Lower leg skin (tissue), 4 donors: ENCODE results near the gene NISCH. TPM values are rescaled to one million over a fixed set of nuclear protein-coding genes. Genes with fewer than 3 reads are reported as not detected.

Experiments used
- DNase-seq, 2 donors: peaks; one replicate each; pipeline ENCODE4 v3.0.0-alpha.2; 2019; ENCODE audit warnings: low spot score in 2 of 2
- H3K4me3 ChIP-seq: fragments of 200-600 bp; sonication (generic); 2 replicates; pipeline ENCODE4 v1.5.1; 2017; ENCODE audit warnings: mild to moderate bottlenecking, low read depth; ENCODE audit not compliant: poor library complexity, severe bottlenecking
- CTCF ChIP-seq, 3 donors: fragments of 450-650 bp; IDR thresholded peaks; one replicate each; pipeline ENCODE4 v1.5.1; 2016; ENCODE audit warnings: antibody characterized with exemption in 3 of 3, mild to moderate bottlenecking in 3 of 3, moderate library complexity in 2 of 3
- POLR2A ChIP-seq, 2 donors: fragments of 450-650 bp; IDR thresholded peaks; one replicate each; pipeline ENCODE4 v1.6.1; 2016 to 2017; ENCODE audit warnings: antibody characterized with exemption in 2 of 2, mild to moderate bottlenecking in 1 of 2, moderate library complexity in 1 of 2
- WGBS, 2 donors: methylation state at CpG; one replicate each; pipeline ENCODE4 v1.1.5; 2018; 5-methylcytosine and 5-hydroxymethylcytosine counted together
- intact Hi-C: fragments of 100-400 bp; cut with DNase I; formaldehyde crosslinking; loops from one replicate; pipeline ENCODE4 v1.15.0; 2023; ENCODE audit warnings: low total_unique reads
- total RNA-seq, 4 donors: library from RNA; depleted of rRNA; stranded (reverse); fragments of >200 nt; gene quantifications; one replicate each; pipeline ENCODE4 v1.1.0, GENCODE V29; 2016

The NISCH gene
- total RNA-seq, 4 donors from 2014 or later, result 69.9 to 133 (median 85.9) TPM

- intact Hi-C loops, result no loop called here
- 88 to 89% methylated on average over 15 to 16 of the region's 16 CpGs for WGBS, 2 donors
- no peak for DNase-seq
- no peak overlapping the region for H3K4me3 ChIP-seq
- TF ChIP-seq POLR2A (IDR thresholded peaks at IDR 0.05), result no peak
- TF ChIP-seq CTCF (IDR thresholded peaks at IDR 0.05), result no peak
Observed at GRCh38 chr3:52477076-52477795, 21.8 kb downstream of the NISCH start.

GRCh38 chr3:52477796-52478095, 22.3 kb downstream of the NISCH start:
- no peak overlapping the region for H3K4me3 ChIP-seq
- no peak for TF ChIP-seq POLR2A (IDR thresholded peaks at IDR 0.05)
- TF ChIP-seq CTCF (IDR thresholded peaks at IDR 0.05), result no peak
- DNase-seq, result no peak
- intact Hi-C loops, result no loop called here
- 92 to 95% methylated on average over 6 of the region's 6 CpGs for WGBS, 2 donors

GRCh38 chr3:52479037-52479876, 23.9 kb downstream of the NISCH start:
- TF ChIP-seq CTCF (IDR thresholded peaks at IDR 0.05) (no peak), POLR2A (IDR thresholded peaks at IDR 0.05) (no peak)
- WGBS, 2 donors, result 91 to 92% methylated on average over 7 of the region's 7 CpGs
- intact Hi-C loops, result no loop called here
- DNase-seq, result no peak
- no peak overlapping the region for H3K4me3 ChIP-seq

- intact Hi-C loops, result no loop called here
- DNase-seq, result no peak
- 81% methylated on average over 14 to 16 of the region's 16 CpGs for WGBS, 2 donors
- H3K4me3 ChIP-seq, result no peak overlapping the region
- no peak for TF ChIP-seq CTCF (IDR thresholded peaks at IDR 0.05)
- no peak for TF ChIP-seq POLR2A (IDR thresholded peaks at IDR 0.05)
Observed at GRCh38 chr3:52479877-52480575, 24.6 kb downstream of the NISCH start.

- no peak for TF ChIP-seq POLR2A (IDR thresholded peaks at IDR 0.05)
- TF ChIP-seq CTCF (IDR thresholded peaks at IDR 0.05), result no peak
- intact Hi-C loops, result no loop called here
- no peak overlapping the region for H3K4me3 ChIP-seq
- DNase-seq, result no peak
- WGBS, 2 donors, result 88 to 89% methylated on average over 27 of the region's 27 CpGs
Observed at GRCh38 chr3:52480768-52481715, 25.6 kb downstream of the NISCH start.
